Right lobe of liver (tissue), 4 donors: Measurements from ENCODE around the gene SLC9A4.

Experiments used
- CTCF ChIP-seq, 4 donors: fragments of 200-600 bp in 3 of 4; fragments of 450-650 bp in 1 of 4; IDR thresholded peaks; one replicate each; pipeline versions ENCODE4 v1.5.1 to v1.8.0; 2016 to 2022; ENCODE audit warnings: antibody characterized with exemption in 4 of 4, mild to moderate bottlenecking in 2 of 4
- POLR2A ChIP-seq: fragments of 450-650 bp; IDR thresholded peaks from one replicate; pipeline ENCODE4 v1.6.1; 2017; ENCODE audit warnings: antibody characterized with exemption, mild to moderate bottlenecking
- donor health status: DM: no; HTN: no; CAD: no.
- donor health status: DM: no; HTN: no; CAD: no.
- donor health status: DM: no; HTN: yes; CAD: no.

- TF ChIP-seq CTCF (IDR thresholded peaks at IDR 0.05) (no peak), POLR2A (no peak)
Observed at GRCh38 chr2:102558463-102558862, 85.4 kb downstream of the SLC9A4 start.
